WTC11 (cell line): ENCODE data around the gene QSOX2. TPM values are rescaled to one million over a fixed set of nuclear protein-coding genes. Genes with fewer than 3 reads are reported as not detected.
A peak's percentile ranks its signal among the peaks of the same experiment; 100 is the strongest.

Experiments used
- ATF1 ChIP-seq: sonication (generic); formaldehyde crosslinking; IDR thresholded peaks from 2 replicates; pipeline ENCODE4 v1.8.1; 2023; ENCODE audit warnings: mild to moderate bottlenecking, moderate library complexity, missing genetic modification reagents
- CREM ChIP-seq: sonication (generic); formaldehyde crosslinking; IDR thresholded peaks from 2 replicates; pipeline ENCODE4 v1.8.1; 2022; ENCODE audit warnings: mild to moderate bottlenecking, missing genetic modification reagents, moderate library complexity
- ERG ChIP-seq: fragments of 250-450 bp; sonication (Bioruptor Pico); IDR thresholded peaks from 2 replicates; pipeline ENCODE4 v1.8.0; 2021; ENCODE audit warnings: mild to moderate bottlenecking
- FOXP4 ChIP-seq: sonication (generic); formaldehyde crosslinking; IDR thresholded peaks from 2 replicates; pipeline ENCODE4 v1.8.0; 2022; ENCODE audit warnings: mild to moderate bottlenecking, missing genetic modification reagents
- HMGA2 ChIP-seq: fragments of 250-450 bp; sonication (Bioruptor Pico); IDR thresholded peaks from 2 replicates; pipeline ENCODE4 v1.4.0; 2021; ENCODE audit warnings: mild to moderate bottlenecking, moderate library complexity
- JUN ChIP-seq: sonication (generic); formaldehyde crosslinking; IDR thresholded peaks from 2 replicates; pipeline ENCODE4 v1.8.0; 2023; ENCODE audit warnings: mild to moderate bottlenecking, missing genetic modification reagents
- KAT7 ChIP-seq: sonication (generic); formaldehyde crosslinking; IDR thresholded peaks from 2 replicates; pipeline ENCODE4 v1.8.1; 2023; ENCODE audit warnings: missing genetic modification reagents, mild to moderate bottlenecking, borderline replicate concordance
- MAX ChIP-seq: sonication (generic); formaldehyde crosslinking; IDR thresholded peaks from 2 replicates; pipeline ENCODE4 v1.8.0; 2022; ENCODE audit warnings: mild to moderate bottlenecking, missing genetic modification reagents
- MXD4 ChIP-seq: fragments of 250-450 bp; sonication (Bioruptor Pico); IDR thresholded peaks from 2 replicates; pipeline ENCODE4 v1.8.0; 2021; ENCODE audit warnings: mild to moderate bottlenecking, moderate library complexity, borderline replicate concordance
- NFATC4 ChIP-seq: fragments of 250-450 bp; sonication (Bioruptor Pico); IDR thresholded peaks from 2 replicates; pipeline ENCODE4 v1.9.0; 2021; ENCODE audit warnings: mild to moderate bottlenecking
- NR3C1 ChIP-seq: sonication (generic); formaldehyde crosslinking; conservative IDR thresholded peaks from 2 replicates; pipeline ENCODE4 v1.8.1; 2023; ENCODE audit warnings: low read depth, mild to moderate bottlenecking, missing genetic modification reagents
- SMAD4 ChIP-seq: sonication (generic); formaldehyde crosslinking; IDR thresholded peaks from 2 replicates; pipeline ENCODE4 v1.8.0; 2022; ENCODE audit warnings: mild to moderate bottlenecking, missing genetic modification reagents
- TCF7 ChIP-seq: sonication (generic); formaldehyde crosslinking; IDR thresholded peaks from 2 replicates; pipeline ENCODE4 v1.8.0; 2022; ENCODE audit warnings: mild to moderate bottlenecking, low read depth, missing genetic modification reagents, moderate library complexity
- TEAD4 ChIP-seq: sonication (generic); formaldehyde crosslinking; IDR thresholded peaks from 2 replicates; pipeline ENCODE4 v1.8.0; 2022; ENCODE audit warnings: mild to moderate bottlenecking, missing genetic modification reagents
- ZBTB43 ChIP-seq: sonication (generic); formaldehyde crosslinking; IDR thresholded peaks from 2 replicates; pipeline ENCODE4 v1.8.1; 2023; ENCODE audit warnings: mild to moderate bottlenecking, missing genetic modification reagents
- ZNF232 ChIP-seq: sonication (generic); formaldehyde crosslinking; IDR thresholded peaks from 2 replicates; pipeline ENCODE4 v1.8.0; 2022; ENCODE audit warnings: mild to moderate bottlenecking, missing genetic modification reagents
- ZNF423 ChIP-seq: fragments of 250-450 bp; sonication (Bioruptor Pico); IDR thresholded peaks from 2 replicates; pipeline ENCODE4 v2.1.2; 2022; ENCODE audit warnings: mild to moderate bottlenecking, moderate library complexity
- total RNA-seq: library from RNA; stranded (reverse); gene quantifications from 3 replicates; pipeline ENCODE4 v1.2.3, GENCODE V29; 2021
- TF ChIP-seq, protein P1 (sequence below): sonication (generic); formaldehyde crosslinking; IDR thresholded peaks from 2 replicates; pipeline ENCODE4 v1.8.1; 2023; ENCODE audit warnings: mild to moderate bottlenecking, missing genetic modification reagents, moderate library complexity
- TF ChIP-seq, protein P2 (sequence below): sonication (generic); formaldehyde crosslinking; IDR thresholded peaks from 2 replicates; pipeline ENCODE4 v1.8.1; 2022; ENCODE audit warnings: mild to moderate bottlenecking, moderate library complexity, missing genetic modification reagents

QSOX2 gene
- total RNA-seq, 1 experiment from 2014 or later = 33.2 TPM

GRCh38 chr9:136204838-136205706 lies 40.5 kb downstream of the QSOX2 start, which contains the start of gene LHX3 (continued):
- TF ChIP-seq JUN (CRISPR knock-in tag) (peak; percentile 90), TEAD4 (peak; percentile 23; the same call in 1 of the 2 replicates), ZNF232 (peak; percentile 70; the same call in 1 of the 2 replicates), MXD4 (CRISPR knock-in tag) (no peak), TCF7 (CRISPR knock-in tag) (peak; percentile 78; the same call in 1 of the 2 replicates), FOXP4 (CRISPR knock-in tag) (peak; percentile 85), HMGA2 (CRISPR knock-in tag) (no peak), SMAD4 (CRISPR knock-in tag) (no peak), NFATC4 (no peak), MAX (CRISPR knock-in tag) (peak; percentile 40; the same call in 1 of the 2 replicates), ZBTB43 (CRISPR knock-in tag) (peak; percentile 94; the same call in 1 of the 2 replicates), KAT7 (CRISPR knock-in tag) (peak; percentile 85; the same call in 1 of the 2 replicates), ERG (CRISPR knock-in tag) (no peak), ATF1 (CRISPR knock-in tag) (0 out of 2 replicates have a peak, but pooled peaks have one; percentile 25), ZNF423 (CRISPR knock-in tag) (peak; percentile 15; the same call in 1 of the 2 replicates), NR3C1 (no peak), CREM (CRISPR knock-in tag) (0 out of 2 replicates have a peak, but pooled peaks have one; percentile 34)
- TF ChIP-seq, protein P1, sequence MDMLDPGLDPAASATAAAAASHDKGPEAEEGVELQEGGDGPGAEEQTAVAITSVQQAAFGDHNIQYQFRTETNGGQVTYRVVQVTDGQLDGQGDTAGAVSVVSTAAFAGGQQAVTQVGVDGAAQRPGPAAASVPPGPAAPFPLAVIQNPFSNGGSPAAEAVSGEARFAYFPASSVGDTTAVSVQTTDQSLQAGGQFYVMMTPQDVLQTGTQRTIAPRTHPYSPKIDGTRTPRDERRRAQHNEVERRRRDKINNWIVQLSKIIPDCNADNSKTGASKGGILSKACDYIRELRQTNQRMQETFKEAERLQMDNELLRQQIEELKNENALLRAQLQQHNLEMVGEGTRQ (CRISPR knock-in tag) = peak; percentile 34; the same call in 1 of the 2 replicates
- TF ChIP-seq, protein P2, sequence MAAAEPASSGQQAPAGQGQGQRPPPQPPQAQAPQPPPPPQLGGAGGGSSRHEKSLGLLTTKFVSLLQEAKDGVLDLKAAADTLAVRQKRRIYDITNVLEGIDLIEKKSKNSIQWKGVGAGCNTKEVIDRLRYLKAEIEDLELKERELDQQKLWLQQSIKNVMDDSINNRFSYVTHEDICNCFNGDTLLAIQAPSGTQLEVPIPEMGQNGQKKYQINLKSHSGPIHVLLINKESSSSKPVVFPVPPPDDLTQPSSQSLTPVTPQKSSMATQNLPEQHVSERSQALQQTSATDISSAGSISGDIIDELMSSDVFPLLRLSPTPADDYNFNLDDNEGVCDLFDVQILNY (CRISPR knock-in tag) = peak; percentile 65; the same call in 1 of the 2 replicates
